ENCODE results near the gene HS3ST3A1.

GRCh38 chr17:13597723-13598347, 3.9 kb downstream of the HS3ST3A1 start:
- TF ChIP-seq EZH2 (IDR thresholded peaks at IDR 0.05; ENCODE audit: insufficient read depth, poor library complexity, severe bottlenecking) = no peak
- no peak for TF ChIP-seq EZH2phosphoT487 (IDR thresholded peaks at IDR 0.05; ENCODE audit: insufficient read depth, low read depth)

Data from GM23248 (cell line).